Adrenal gland (tissue), 12 donors: ENCODE measurements around the gene NPBWR2. TPM values are rescaled to one million over a fixed set of nuclear protein-coding genes. Genes with fewer than 3 reads are reported as not detected.
A peak's percentile ranks its signal among the peaks of the same experiment; 100 is the strongest.

ENCODE experiments used
- DNase-seq, 7 donors: peaks; one replicate each; pipeline ENCODE4 v3.0.0-alpha.2; 2019 to 2020
- H3K27ac ChIP-seq, 5 donors: fragments of 200-600 bp; sonication (generic) in 4 of 5; 1 replicate in 3 of 5; 2 replicates in 2 of 5; pipeline versions ENCODE4 v1.5.1 to v1.8.0; 2016 to 2020; ENCODE audit warnings: mild to moderate bottlenecking in 1 of 5
- H3K27me3 ChIP-seq: fragments of 200-600 bp; 2 replicates; pipeline ENCODE4 v1.8.0; 2021
- H3K36me3 ChIP-seq, 2 donors: fragments of 200-600 bp; replicated peaks in 1 of 2; 1 replicate in 1 of 2; 2 replicates in 1 of 2; pipeline versions ENCODE4 v1.5.1 to v1.8.0; 2018 to 2022
- H3K4me1 ChIP-seq, 2 donors: fragments of 200-600 bp; replicated peaks in 1 of 2; 1 replicate in 1 of 2; 2 replicates in 1 of 2; pipeline versions ENCODE4 v1.5.1 to v1.8.0; 2018 to 2021
- H3K4me3 ChIP-seq, 4 donors: fragments of 200-600 bp; sonication (generic) in 3 of 4; one replicate each; pipeline ENCODE4 v1.5.1; 2016 to 2018
- H3K9me3 ChIP-seq, 3 donors: fragments of 200-600 bp; sonication (generic) in 1 of 3; replicated peaks in 1 of 3; 1 replicate in 2 of 3; 2 replicates in 1 of 3; pipeline versions ENCODE4 v1.5.1 to v1.8.0; 2016 to 2021
- CTCF ChIP-seq, 6 experiments: fragments of 450-650 bp in 4 of 6; fragments of 200-600 bp in 2 of 6; sonication (generic) in 1 of 6; IDR thresholded peaks; 1 replicate in 5 of 6; 2 replicates in 1 of 6; pipeline versions ENCODE4 v1.5.1 to v1.8.0; 2016 to 2021; ENCODE audit warnings: antibody characterized with exemption in 6 of 6, mild to moderate bottlenecking in 2 of 6, moderate library complexity in 1 of 6
- POLR2A ChIP-seq, 2 donors: fragments of 450-650 bp; IDR thresholded peaks; one replicate each; pipeline ENCODE4 v1.6.1; 2017; ENCODE audit warnings: antibody characterized with exemption in 2 of 2, mild to moderate bottlenecking in 2 of 2, moderate library complexity in 1 of 2
- WGBS, 4 donors: extraction: QIAGEN DNeasy Blood & Tissue Kit in 2 of 4; methylation state at CpG; one replicate each; pipeline versions ENCODE4 v1.1.5 to v1.1.7; 2013 to 2017; 5-methylcytosine and 5-hydroxymethylcytosine counted together
- intact Hi-C, 2 donors: fragments of 100-400 bp; cut with DNase I; formaldehyde crosslinking; loops; one replicate each; pipeline versions ENCODE4 v1.14.1 to v1.15.0; 2022 to 2023
- polyA plus RNA-seq, 3 donors: library from polyadenylated mRNA; stranded (reverse); fragments of 200-250 nt in 2 of 3; fragments of 350-450 nt in 1 of 3; fragmentation: Illumina TruSeq in 1 of 3; extraction: RNeasy Lipid Tissue Mini Kit (QIAGEN cat#74804) in 1 of 3; gene quantifications; one replicate each; pipeline ENCODE4 v1.2.3, GENCODE V29; 2013 to 2014
- total RNA-seq, 9 donors: library from RNA; depleted of rRNA in 4 of 9; stranded (reverse); fragments of >200 nt in 4 of 9; fragments of 120-200 nt in 1 of 9; fragmentation: NEBNext Ultra II Directional in 1 of 9; extraction: Animal tissue kit (Norgen Biotek cat#: 25700) in 1 of 9; gene quantifications; one replicate each; pipeline versions ENCODE4 v1.1.0 to v1.2.4, GENCODE V29; 2013 to 2023
- donor health status: healthy with polysubstance abuse.
- donor health status: Bipolar disorder and iron deficiency.
- donor health status: DM: yes; HTN: yes; CAD: no.
- donor health status: DM: no; HTN: no; CAD: no.
- donor health status: DM: no; HTN: no; CAD: no.
- donor health status: DM: yes; HTN: yes; CAD: no.

The NPBWR2 gene
- total and polyA plus RNA-seq, 12 donors: 0.18 to 0.42 (median 0.33) TPM; not detected in 8

- Histone ChIP-seq H3K27ac (peak overlapping the region in 1 of 5 donors; percentile 38), H3K4me1 (no peaks in the 10 kb centered on the region), H3K4me3 (no peak overlapping the region), H3K9me3 (no peaks in the 10 kb centered on the region), H3K36me3 (no peaks in the 10 kb centered on the region), H3K27me3 (no peaks in the 10 kb centered on the region)
- DNase-seq: peak in 3 of 7 donors; percentile 9 to 50 (median 14)
- 84 to 95% (median 88%) methylated on average over 4 to 10 of the region's 10 CpGs for WGBS, 4 donors
- TF ChIP-seq CTCF (IDR thresholded peaks at IDR 0.05): no peak
- TF ChIP-seq POLR2A (IDR thresholded peaks at IDR 0.05): no peak
- intact Hi-C loops: loop anchor here (5.0 to 10.0 kb wide), 2 partner anchors 63 to 76 kb away; partner anchors contain the start of genes C20orf204 (in 1 of the 2) and SOX18 (in 1 of the 2)
These were observed 3.2 kb upstream of the NPBWR2 start for GRCh38 chr20:64110411-64111068.

GRCh38 chr20:64109831-64110391 lies 2.5 kb upstream of the NPBWR2 start:
- Histone ChIP-seq H3K4me1 (no peaks in the 10 kb centered on the region), H3K4me3 (no peak overlapping the region), H3K36me3 (no peaks in the 10 kb centered on the region), H3K9me3 (no peaks in the 10 kb centered on the region), H3K27me3 (no peaks in the 10 kb centered on the region), H3K27ac (peak overlapping the region in 1 of 5 donors; percentile 38)
- intact Hi-C loops: loop anchor here (5.0 to 10.0 kb wide), 2 partner anchors 63 to 75 kb away; partner anchors contain the start of genes C20orf204 (in 1 of the 2) and SOX18 (in 1 of the 2)
- DNase-seq: peak in 3 of 7 donors; percentile 5 to 46 (median 7)
- no peak for TF ChIP-seq POLR2A (IDR thresholded peaks at IDR 0.05)
- TF ChIP-seq CTCF (IDR thresholded peaks at IDR 0.05): no peak
- WGBS, 4 donors: 54 to 75% (median 69%) methylated on average over 8 to 16 of the region's 16 CpGs

GRCh38 chr20:64108731-64109681 lies 1.6 kb upstream of the NPBWR2 start:
- Histone ChIP-seq H3K27me3 (no peaks in the 10 kb centered on the region), H3K27ac (peak overlapping the region in 1 of 5 donors; percentile 38), H3K4me3 (no peak overlapping the region), H3K36me3 (no peaks in the 10 kb centered on the region), H3K9me3 (no peaks in the 10 kb centered on the region), H3K4me1 (no peaks in the 10 kb centered on the region)
- peak in 2 of 7 donors; percentile 10 to 47 for DNase-seq
- no peak for TF ChIP-seq POLR2A (IDR thresholded peaks at IDR 0.05)
- no peak for TF ChIP-seq CTCF (IDR thresholded peaks at IDR 0.05)
- WGBS, 4 donors: 79 to 89% (median 82%) methylated on average over 17 to 26 of the region's 26 CpGs
- intact Hi-C loops: no loop called here
